Adrenal gland (tissue), 12 donors: ENCODE results near the gene COL8A1. TPM values are rescaled to one million over a fixed set of nuclear protein-coding genes. Genes with fewer than 3 reads are reported as not detected.

Experiments
- DNase-seq, 7 donors: peaks; one replicate each; pipeline ENCODE4 v3.0.0-alpha.2; 2019 to 2020
- H3K27ac ChIP-seq, 5 donors: fragments of 200-600 bp; sonication (generic) in 4 of 5; 1 replicate in 3 of 5; 2 replicates in 2 of 5; pipeline versions ENCODE4 v1.5.1 to v1.8.0; 2016 to 2020; ENCODE audit warnings: mild to moderate bottlenecking in 1 of 5
- H3K27me3 ChIP-seq: fragments of 200-600 bp; 2 replicates; pipeline ENCODE4 v1.8.0; 2021
- H3K36me3 ChIP-seq, 2 donors: fragments of 200-600 bp; replicated peaks in 1 of 2; 1 replicate in 1 of 2; 2 replicates in 1 of 2; pipeline versions ENCODE4 v1.5.1 to v1.8.0; 2018 to 2022
- H3K4me1 ChIP-seq, 2 donors: fragments of 200-600 bp; replicated peaks in 1 of 2; 1 replicate in 1 of 2; 2 replicates in 1 of 2; pipeline versions ENCODE4 v1.5.1 to v1.8.0; 2018 to 2021
- H3K4me3 ChIP-seq, 4 donors: fragments of 200-600 bp; sonication (generic) in 3 of 4; one replicate each; pipeline ENCODE4 v1.5.1; 2016 to 2018
- H3K9me3 ChIP-seq, 3 donors: fragments of 200-600 bp; sonication (generic) in 1 of 3; replicated peaks in 1 of 3; 1 replicate in 2 of 3; 2 replicates in 1 of 3; pipeline versions ENCODE4 v1.5.1 to v1.8.0; 2016 to 2021
- CTCF ChIP-seq, 6 experiments: fragments of 450-650 bp in 4 of 6; fragments of 200-600 bp in 2 of 6; sonication (generic) in 1 of 6; IDR thresholded peaks; 1 replicate in 5 of 6; 2 replicates in 1 of 6; pipeline versions ENCODE4 v1.5.1 to v1.8.0; 2016 to 2021; ENCODE audit warnings: antibody characterized with exemption in 6 of 6, mild to moderate bottlenecking in 2 of 6, moderate library complexity in 1 of 6
- POLR2A ChIP-seq, 2 donors: fragments of 450-650 bp; IDR thresholded peaks; one replicate each; pipeline ENCODE4 v1.6.1; 2017; ENCODE audit warnings: antibody characterized with exemption in 2 of 2, mild to moderate bottlenecking in 2 of 2, moderate library complexity in 1 of 2
- WGBS, 4 donors: extraction: QIAGEN DNeasy Blood & Tissue Kit in 2 of 4; methylation state at CpG; one replicate each; pipeline versions ENCODE4 v1.1.5 to v1.1.7; 2013 to 2017; 5-methylcytosine and 5-hydroxymethylcytosine counted together
- intact Hi-C, 2 donors: fragments of 100-400 bp; cut with DNase I; formaldehyde crosslinking; loops; one replicate each; pipeline versions ENCODE4 v1.14.1 to v1.15.0; 2022 to 2023
- polyA plus RNA-seq, 3 donors: library from polyadenylated mRNA; stranded (reverse); fragments of 200-250 nt in 2 of 3; fragments of 350-450 nt in 1 of 3; fragmentation: Illumina TruSeq in 1 of 3; extraction: RNeasy Lipid Tissue Mini Kit (QIAGEN cat#74804) in 1 of 3; gene quantifications; one replicate each; pipeline ENCODE4 v1.2.3, GENCODE V29; 2013 to 2014
- total RNA-seq, 9 donors: library from RNA; depleted of rRNA in 4 of 9; stranded (reverse); fragments of >200 nt in 4 of 9; fragments of 120-200 nt in 1 of 9; fragmentation: NEBNext Ultra II Directional in 1 of 9; extraction: Animal tissue kit (Norgen Biotek cat#: 25700) in 1 of 9; gene quantifications; one replicate each; pipeline versions ENCODE4 v1.1.0 to v1.2.4, GENCODE V29; 2013 to 2023
- donor health status: healthy with polysubstance abuse.
- donor health status: Bipolar disorder and iron deficiency.
- donor health status: DM: yes; HTN: yes; CAD: no.
- donor health status: DM: no; HTN: no; CAD: no.
- donor health status: DM: no; HTN: no; CAD: no.
- donor health status: DM: yes; HTN: yes; CAD: no.

COL8A1 gene
- total and polyA plus RNA-seq, 12 donors: 0.94 to 59.2 (median 15.9) TPM

GRCh38 chr3:99647081-99647480, 8.7 kb downstream of the COL8A1 start:
- H3K4me1 ChIP-seq: peaks cover 0 to 10% of the 10 kb centered on the region in 2 donors

GRCh38 chr3:99648101-99648500, 9.7 kb downstream of the COL8A1 start:
- peak overlapping the region in 2 of 5 donors; percentile 14 to 22 for H3K27ac ChIP-seq
- no peak for DNase-seq
- H3K4me1 ChIP-seq: peaks cover 0 to 10% of the 10 kb centered on the region in 2 donors
- no peak overlapping the region for H3K4me3 ChIP-seq
- H3K9me3 ChIP-seq: no peaks in the 10 kb centered on the region
- intact Hi-C loops: no loop called here
- no peaks in the 10 kb centered on the region for H3K27me3 ChIP-seq
- TF ChIP-seq POLR2A (IDR thresholded peaks at IDR 0.05) (no peak), CTCF (IDR thresholded peaks at IDR 0.05) (no peak)
- 44 to 55% (median 48%) methylated on average over 5 of the region's 5 CpGs for WGBS, 4 donors
- H3K36me3 ChIP-seq: no peaks in the 10 kb centered on the region

More at GRCh38 chr3:99647081-99647480, 8.7 kb downstream of the COL8A1 start:
- no peak for DNase-seq
- no peak overlapping the region for H3K27ac ChIP-seq
- 65 to 83% (median 72%) methylated on average over 3 of the region's 3 CpGs for WGBS, 4 donors
- no peaks in the 10 kb centered on the region for H3K27me3 ChIP-seq
- H3K36me3 ChIP-seq: no peaks in the 10 kb centered on the region
- intact Hi-C loops: no loop called here
- TF ChIP-seq CTCF (IDR thresholded peaks at IDR 0.05): no peak
- no peak for TF ChIP-seq POLR2A (IDR thresholded peaks at IDR 0.05)
- H3K9me3 ChIP-seq: no peaks in the 10 kb centered on the region
- no peak overlapping the region for H3K4me3 ChIP-seq

GRCh38 chr3:99648516-99648915, 10.1 kb downstream of the COL8A1 start:
- no peak for DNase-seq
- H3K4me3 ChIP-seq: no peak overlapping the region
- TF ChIP-seq POLR2A (IDR thresholded peaks at IDR 0.05): no peak
- no peak for TF ChIP-seq CTCF (IDR thresholded peaks at IDR 0.05)
- H3K4me1 ChIP-seq: peaks cover 0 to 10% of the 10 kb centered on the region in 2 donors
- H3K27me3 ChIP-seq: no peaks in the 10 kb centered on the region
- H3K9me3 ChIP-seq: no peaks in the 10 kb centered on the region
- no peaks in the 10 kb centered on the region for H3K36me3 ChIP-seq
- intact Hi-C loops: no loop called here
- 70 to 82% (median 75%) methylated on average over 4 of the region's 4 CpGs for WGBS, 4 donors
- no peak overlapping the region for H3K27ac ChIP-seq

GRCh38 chr3:99651531-99651930, 13.1 kb downstream of the COL8A1 start:
- TF ChIP-seq POLR2A (IDR thresholded peaks at IDR 0.05) (no peak), CTCF (IDR thresholded peaks at IDR 0.05) (no peak)
- WGBS, 4 donors: 13 to 25% (median 22%) methylated on average over 3 of the region's 3 CpGs
- Histone ChIP-seq H3K27me3 (no peaks in the 10 kb centered on the region), H3K4me1 (peaks cover 0 to 10% of the 10 kb centered on the region in 2 donors), H3K4me3 (no peak overlapping the region), H3K36me3 (no peaks in the 10 kb centered on the region), H3K9me3 (no peaks in the 10 kb centered on the region), H3K27ac (peak overlapping the region in 2 of 5 donors; percentile 11 to 65)
- DNase-seq: peak; percentile 40 to 83 (median 62)
- intact Hi-C loops: no loop called here
